ENCODE measurements around the gene ACOXL. TPM values are rescaled to one million over a fixed set of nuclear protein-coding genes. Genes with fewer than 3 reads are reported as not detected.

The ACOXL gene
- total and polyA plus RNA-seq, 2 of the 8 experiments (the other 6 are each of a cell fraction or from before 2014, with no cell fraction given): 11.4 to 20.6 TPM

DNA sequence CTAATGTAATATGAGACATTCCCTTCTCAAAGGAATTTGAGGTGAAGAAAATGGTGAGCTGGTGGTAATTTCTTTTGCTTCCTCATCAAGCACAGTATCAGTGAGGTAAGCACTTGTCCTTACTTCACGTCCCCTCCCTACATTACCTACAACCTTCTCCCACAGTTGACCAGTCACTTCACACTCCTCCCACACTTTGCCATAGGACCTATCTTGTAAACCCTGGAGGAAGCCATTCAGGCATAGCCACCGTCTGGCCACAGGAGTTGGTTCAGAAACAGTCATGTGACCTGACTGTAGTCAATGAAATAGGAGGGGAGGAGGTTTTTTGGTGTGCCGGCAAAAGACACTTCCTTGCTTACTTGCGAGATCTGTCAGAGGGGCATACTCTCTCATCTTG lies 12.1 kb downstream of the ACOXL start:
- Histone ChIP-seq H3K18ac (ENCODE audit: extremely low read depth, low read length) (no peak overlapping the region), H3K79me2 (ENCODE audit: control insufficient read depth in 1 of 2, insufficient read depth in 2 of 2, low read length in 2 of 2) (peaks cover 6 to 86% of the 10 kb centered on the region in 2 experiments), H3K79me1 (ENCODE audit: low read depth, low read length) (peaks cover 5% of the 10 kb centered on the region), H2BK120ac (replicated peaks; ENCODE audit: low read depth, low read length) (no peak overlapping the region), H3K4me3 (ENCODE audit: extremely low read depth in 1 of 4, insufficient read depth in 2 of 4, low read depth in 3 of 4, low read length in 4 of 4) (no peak overlapping the region), H3K56ac (replicated peaks; ENCODE audit: insufficient read length, low read depth, low read length) (no peak overlapping the region), H3K23ac (ENCODE audit: insufficient read length) (no peak overlapping the region), H3K4me1 (replicated peaks in 1 of 4; ENCODE audit: control insufficient read depth in 3 of 4, insufficient read depth in 4 of 4, low read length in 3 of 4) (peaks cover 10 to 35% (median 29%) of the 10 kb centered on the region in 4 experiments), H3K4ac (replicated peaks; ENCODE audit: insufficient read length, low read depth, low read length) (peak overlapping the region; percentile 2), H3K14ac (ENCODE audit: insufficient read length) (no peak overlapping the region), H4K5ac (ENCODE audit: insufficient read length, low read depth, low read length) (no peak overlapping the region), H2BK15ac (ENCODE audit: low read length) (peak overlapping the region; percentile 46; the same call in 1 of the 2 replicates), H3K36me3 (ENCODE audit: control insufficient read depth in 2 of 4, insufficient read depth in 4 of 4, low read length in 3 of 4) (peaks cover 0 to 4% (median 0%) of the 10 kb centered on the region in 4 experiments; a peak in 2 of 8 replicates), H3K23me2 (ENCODE audit: low read depth, low read length) (no peaks in the 10 kb centered on the region; the same call in 1 of the 2 replicates), H2BK12ac (ENCODE audit: low read depth, low read length) (peak overlapping the region; percentile 81; the same call in 1 of the 2 replicates), H2AFZ (ENCODE audit: low read length) (no peak overlapping the region), H3K27ac (ENCODE audit: low read depth, low read length) (no peak overlapping the region), H4K20me1 (replicated peaks in 1 of 2; ENCODE audit: control insufficient read depth in 1 of 2, insufficient read depth in 2 of 2, low read length in 2 of 2) (peaks cover 0 to 6% of the 10 kb centered on the region in 2 experiments), H4K91ac (replicated peaks; ENCODE audit: insufficient read length, low read length) (no peak overlapping the region), H3K9me3 (ENCODE audit: insufficient read depth in 2 of 2, low read depth in 1 of 2, low read length in 1 of 2) (no peaks in the 10 kb centered on the region), H2BK5ac (ENCODE audit: low read depth, low read length) (no peak overlapping the region), H3K9ac (replicated peaks in 1 of 4; ENCODE audit: extremely low read depth in 1 of 4, low read depth in 3 of 4, low read length in 3 of 4) (no peak overlapping the region), H4K8ac (ENCODE audit: extremely low read depth, insufficient read depth, low read length) (no peak overlapping the region), H2BK20ac (ENCODE audit: low read length) (no peak overlapping the region), H3K27me3 (replicated peaks in 1 of 4; ENCODE audit: control insufficient read depth in 3 of 4, extremely low read depth in 1 of 4, insufficient read depth in 3 of 4, low read length in 3 of 4) (no peaks in the 10 kb centered on the region), H3K4me2 (ENCODE audit: insufficient read depth in 1 of 2, low read depth in 2 of 2, low read length in 2 of 2) (no peak overlapping the region), H2AK5ac (ENCODE audit: low read depth, low read length) (peak overlapping the region; percentile 30; the same call in 1 of the 2 replicates)
- CTCF ChIA-PET (ENCODE audit: partially characterized antibody): interaction anchor here (1.1 to 2.3 kb wide), 4 partner anchors 9 to 27 kb away, joined by 3 to 14 read pairs (median 4); partner anchors contain the start of gene ACOXL
- no peak for FAIRE-seq
- POLR2A ChIA-PET (ENCODE audit: partially characterized antibody): interaction anchor here (1.1 kb wide), 1 partner anchor 57 kb away, joined by 3 read pairs; no protein-coding TSS in a partner anchor
- DNase-seq (ENCODE audit: low read depth in 1 of 2, low spot score in 2 of 2): no peak
- no peak for TF ChIP-seq BCL11A (IDR thresholded peaks at IDR 0.05; ENCODE audit: low read depth in 2 of 2, low read length in 2 of 2)
- WGBS, 2 experiments (ENCODE audit: extremely low coverage in 1 of 2, insufficient coverage in 1 of 2, insufficient read length in 1 of 2, insufficient replicate concordance in 2 of 2, low coverage in 1 of 2, low lambda C conversion rate in 2 of 2, missing lambda C conversion rate in 1 of 2): 70% methylated on average over 4 of the region's 4 CpGs; no CpG with 5 or more reads in 1 of the 2 experiments
